H7 (cell line): Measurements from ENCODE around the gene ZNF491. TPM values are rescaled to one million over a fixed set of nuclear protein-coding genes. Genes with fewer than 3 reads are reported as not detected.

ENCODE experiments used
- total RNA-seq: library from RNA; depleted of rRNA; stranded (reverse); fragments of >200 nt; shearing (Covaris generic); gene quantifications from 2 replicates; pipeline ENCODE4 v1.2.3, GENCODE V29; 2014; rRNA removed

ZNF491 gene
- total RNA-seq, 1 experiment from 2014 or later, result 0.03 TPM

Other genes with a start within 250 kb of the ZNF491 start
- 48.2 and 66.7 TPM in 2 replicates for gene ELOF1, start 239.3 kb upstream of the ZNF491 start, total RNA-seq
- gene ACP5, start 220.9 kb upstream of the ZNF491 start, total RNA-seq, result 1.0 and 3.7 TPM in 2 replicates
- gene ZNF627, start 201.0 kb upstream of the ZNF491 start, total RNA-seq, result 20.1 and 24.2 TPM in 2 replicates
- 0.81 TPM in 1 of 2 replicates, not detected in the other for gene ZNF823, start 59.6 kb upstream of the ZNF491 start, total RNA-seq
- not detected in 2 replicates for gene ZNF441, start 31.5 kb upstream of the ZNF491 start, total RNA-seq
- 0.55 TPM in 1 of 2 replicates, not detected in the other for gene ZNF440, start 15.8 kb downstream of the ZNF491 start, total RNA-seq
- gene ZNF439, start 50.2 kb downstream of the ZNF491 start, total RNA-seq, result not detected in 2 replicates
- 0.07 TPM in 1 of 2 replicates, not detected in the other for gene ZNF69, start 89.3 kb downstream of the ZNF491 start, total RNA-seq
- 0.03 and 0.41 TPM in 2 replicates for gene ZNF700, start 126.6 kb downstream of the ZNF491 start, total RNA-seq
- 0.33 TPM in 1 of 2 replicates, not detected in the other for gene ZNF763, start 166.5 kb downstream of the ZNF491 start, total RNA-seq
- 0.11 TPM in 1 of 2 replicates, not detected in the other for gene ZNF433, start 237.2 kb downstream of the ZNF491 start, total RNA-seq